Measurements from ENCODE around the gene SLC34A1. TPM values are rescaled to one million over a fixed set of nuclear protein-coding genes. Genes with fewer than 3 reads are reported as not detected.
"Not testable (repeated sequence)": the region's sequence is repeated elsewhere in the genome, so short reads cannot be mapped to it uniquely, and the experiment has no call there.

The SLC34A1 gene
- total RNA-seq, 2 donors from 2014 or later, result not detected

GRCh38 chr5:177336603-177337494 is 47.4 kb upstream of the SLC34A1 start:
- no peak overlapping the region for H3K4me3 ChIP-seq
- no peak overlapping the region for H3K27ac ChIP-seq
- no peak for TF ChIP-seq CTCF (IDR thresholded peaks at IDR 0.05)
- no peak for DNase-seq
- H3K9ac ChIP-seq (ENCODE audit: low read depth in 2 of 2, low read length in 2 of 2), result no peak overlapping the region
- H3K27me3 ChIP-seq, result no peaks in the 10 kb centered on the region
- intact Hi-C loops (cut with DNase I), result no loop called here
- H3K9me3 ChIP-seq, result no peaks in the 10 kb centered on the region
- peaks cover 43% of the 10 kb centered on the region for H3K36me3 ChIP-seq
- H3K4me1 ChIP-seq, result no peaks in the 10 kb centered on the region

- no peak for DNase-seq
- intact Hi-C loops (cut with DNase I), result no loop called here
- Histone ChIP-seq H3K9ac (ENCODE audit: low read depth in 2 of 2, low read length in 2 of 2) (no peak overlapping the region), H3K9me3 (no peaks in the 10 kb centered on the region), H3K27ac (no peak overlapping the region), H3K36me3 (peaks cover 29% of the 10 kb centered on the region), H3K27me3 (no peaks in the 10 kb centered on the region), H3K4me3 (no peak overlapping the region), H3K4me1 (no peaks in the 10 kb centered on the region)
- TF ChIP-seq CTCF (IDR thresholded peaks at IDR 0.05), result no peak
These were observed 45.8 kb upstream of the SLC34A1 start for GRCh38 chr5:177338251-177339106.

- Histone ChIP-seq H3K27me3 (no peaks in the 10 kb centered on the region), H3K9ac (ENCODE audit: low read depth in 2 of 2, low read length in 2 of 2) (no peak overlapping the region), H3K9me3 (no peaks in the 10 kb centered on the region), H3K36me3 (peaks cover 26% of the 10 kb centered on the region), H3K27ac (no peak overlapping the region), H3K4me1 (no peaks in the 10 kb centered on the region), H3K4me3 (no peak overlapping the region)
- no peak for DNase-seq
- TF ChIP-seq CTCF (IDR thresholded peaks at IDR 0.05), result no peak
- intact Hi-C loops (cut with DNase I), result no loop called here
These were observed 45.1 kb upstream of the SLC34A1 start for GRCh38 chr5:177339107-177339638.

GRCh38 chr5:177343000-177343399 is 41.2 kb upstream of the SLC34A1 start:
- H3K36me3 ChIP-seq; H3K4me1 ChIP-seq; DNase-seq; H3K27me3 ChIP-seq; H3K27ac ChIP-seq; H3K9ac ChIP-seq (ENCODE audit: low read depth in 2 of 2, low read length in 2 of 2); H3K9me3 ChIP-seq; H3K4me3 ChIP-seq; intact Hi-C loops (cut with DNase I): not testable (repeated sequence)

- no peak overlapping the region for H3K4me3 ChIP-seq
- no peaks in the 10 kb centered on the region for H3K36me3 ChIP-seq
- H3K27ac ChIP-seq, result no peak overlapping the region
- H3K27me3 ChIP-seq, result no peaks in the 10 kb centered on the region
- H3K9me3 ChIP-seq, result no peaks in the 10 kb centered on the region
- intact Hi-C loops (cut with DNase I), result no loop called here
- no peaks in the 10 kb centered on the region for H3K4me1 ChIP-seq
- no peak overlapping the region for H3K9ac ChIP-seq (ENCODE audit: low read depth in 2 of 2, low read length in 2 of 2)
- TF ChIP-seq CTCF (IDR thresholded peaks at IDR 0.05), result no peak
- no peak for DNase-seq
These were observed 40.5 kb upstream of the SLC34A1 start for GRCh38 chr5:177343777-177344176.

Measured in colonic mucosa (tissue), 4 donors.